ENCODE results near the gene LYZL6. TPM values are rescaled to one million over a fixed set of nuclear protein-coding genes. Genes with fewer than 3 reads are reported as not detected.
A peak's percentile ranks its signal among the peaks of the same experiment; 100 is the strongest.

Gene LYZL6
- total and polyA plus RNA-seq, 2 of the 8 experiments (the other 6 are each of a cell fraction or from before 2014, with no cell fraction given) = not detected

GRCh38 chr17:35969558-35970380, 26.3 kb upstream of the LYZL6 start:
- Histone ChIP-seq H4K91ac (replicated peaks; ENCODE audit: insufficient read length, low read length) (no peak overlapping the region), H4K20me1 (replicated peaks in 1 of 2; ENCODE audit: control insufficient read depth in 1 of 2, insufficient read depth in 2 of 2, low read length in 2 of 2) (no peaks in the 10 kb centered on the region), H4K8ac (ENCODE audit: extremely low read depth, insufficient read depth, low read length) (peak overlapping the region; percentile 28; the same call in 1 of the 2 replicates), H2BK15ac (ENCODE audit: low read length) (no peak overlapping the region), H4K5ac (ENCODE audit: insufficient read length, low read depth, low read length) (peak overlapping the region; percentile 26), H3K9ac (replicated peaks in 1 of 4; ENCODE audit: extremely low read depth in 1 of 4, low read depth in 3 of 4, low read length in 3 of 4) (no peak overlapping the region), H2AFZ (ENCODE audit: low read length) (0 out of 2 replicates have a peak overlapping the region, but pooled peaks have one; percentile 65), H3K4me1 (replicated peaks in 1 of 4; ENCODE audit: control insufficient read depth in 3 of 4, insufficient read depth in 4 of 4, low read length in 3 of 4) (peaks cover 0 to 2% (median 0%) of the 10 kb centered on the region in 4 experiments; a peak in 2 of 7 replicates), H3K9me3 (ENCODE audit: insufficient read depth in 2 of 2, low read depth in 1 of 2, low read length in 1 of 2) (no peaks in the 10 kb centered on the region), H2BK20ac (ENCODE audit: low read length) (no peak overlapping the region), H3K23me2 (ENCODE audit: low read depth, low read length) (no peaks in the 10 kb centered on the region), H3K36me3 (ENCODE audit: control insufficient read depth in 2 of 4, insufficient read depth in 4 of 4, low read length in 3 of 4) (no peaks in the 10 kb centered on the region), H3K18ac (ENCODE audit: extremely low read depth, low read length) (no peak overlapping the region), H3K4me3 (ENCODE audit: extremely low read depth in 1 of 4, insufficient read depth in 2 of 4, low read depth in 3 of 4, low read length in 4 of 4) (no peak overlapping the region), H3K14ac (ENCODE audit: insufficient read length) (no peak overlapping the region), H3K4me2 (ENCODE audit: insufficient read depth in 1 of 2, low read depth in 2 of 2, low read length in 2 of 2) (no peak overlapping the region), H3K79me2 (ENCODE audit: control insufficient read depth in 1 of 2, insufficient read depth in 2 of 2, low read length in 2 of 2) (no peaks in the 10 kb centered on the region), H2BK12ac (ENCODE audit: low read depth, low read length) (no peak overlapping the region), H3K4ac (replicated peaks; ENCODE audit: insufficient read length, low read depth, low read length) (no peak overlapping the region), H3K27ac (ENCODE audit: low read depth, low read length) (no peak overlapping the region), H3K56ac (replicated peaks; ENCODE audit: insufficient read length, low read depth, low read length) (no peak overlapping the region), H3K27me3 (replicated peaks in 1 of 4; ENCODE audit: control insufficient read depth in 3 of 4, extremely low read depth in 1 of 4, insufficient read depth in 3 of 4, low read length in 3 of 4) (no peaks in the 10 kb centered on the region), H2BK120ac (replicated peaks; ENCODE audit: low read depth, low read length) (no peak overlapping the region), H3K79me1 (ENCODE audit: low read depth, low read length) (no peaks in the 10 kb centered on the region), H3K23ac (ENCODE audit: insufficient read length) (no peak overlapping the region), H2BK5ac (ENCODE audit: low read depth, low read length) (no peak overlapping the region), H2AK5ac (ENCODE audit: low read depth, low read length) (no peak overlapping the region)
- TF ChIP-seq, protein P1, sequence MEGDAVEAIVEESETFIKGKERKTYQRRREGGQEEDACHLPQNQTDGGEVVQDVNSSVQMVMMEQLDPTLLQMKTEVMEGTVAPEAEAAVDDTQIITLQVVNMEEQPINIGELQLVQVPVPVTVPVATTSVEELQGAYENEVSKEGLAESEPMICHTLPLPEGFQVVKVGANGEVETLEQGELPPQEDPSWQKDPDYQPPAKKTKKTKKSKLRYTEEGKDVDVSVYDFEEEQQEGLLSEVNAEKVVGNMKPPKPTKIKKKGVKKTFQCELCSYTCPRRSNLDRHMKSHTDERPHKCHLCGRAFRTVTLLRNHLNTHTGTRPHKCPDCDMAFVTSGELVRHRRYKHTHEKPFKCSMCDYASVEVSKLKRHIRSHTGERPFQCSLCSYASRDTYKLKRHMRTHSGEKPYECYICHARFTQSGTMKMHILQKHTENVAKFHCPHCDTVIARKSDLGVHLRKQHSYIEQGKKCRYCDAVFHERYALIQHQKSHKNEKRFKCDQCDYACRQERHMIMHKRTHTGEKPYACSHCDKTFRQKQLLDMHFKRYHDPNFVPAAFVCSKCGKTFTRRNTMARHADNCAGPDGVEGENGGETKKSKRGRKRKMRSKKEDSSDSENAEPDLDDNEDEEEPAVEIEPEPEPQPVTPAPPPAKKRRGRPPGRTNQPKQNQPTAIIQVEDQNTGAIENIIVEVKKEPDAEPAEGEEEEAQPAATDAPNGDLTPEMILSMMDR (IDR thresholded peaks at IDR 0.05; ENCODE audit: control extremely low read depth in 1 of 3, insufficient read depth in 1 of 3, low read depth in 1 of 3, low read length in 3 of 3) = peak; percentile 15 to 88 (median 81)
- TF ChIP-seq BCL11A (IDR thresholded peaks at IDR 0.05; ENCODE audit: low read depth in 2 of 2, low read length in 2 of 2) (no peak), RAD21 (IDR thresholded peaks at IDR 0.05 in 1 of 2, conservative IDR thresholded peaks at IDR 0.05 in 1 of 2; ENCODE audit: low read depth in 2 of 2, low read length in 2 of 2) (peak; percentile 95)
- DNase-seq (ENCODE audit: low read depth in 1 of 2, low spot score in 2 of 2) = peak; percentile 60 to 87
- POLR2A ChIA-PET (ENCODE audit: partially characterized antibody) = interaction anchor here (0.6 kb wide), 1 partner anchor 38 kb away, joined by 3 read pairs; no protein-coding TSS in a partner anchor
- CTCF ChIA-PET (ENCODE audit: partially characterized antibody) = interaction anchor here (0.6 to 5.1 kb wide), 28 partner anchors 9 to 1679 kb away, joined by 3 to 46 read pairs (median 3); partner anchors contain the start of gene LYZL6
- WGBS, 2 experiments (ENCODE audit: extremely low coverage in 1 of 2, insufficient coverage in 1 of 2, insufficient read length in 1 of 2, insufficient replicate concordance in 2 of 2, low coverage in 1 of 2, low lambda C conversion rate in 2 of 2, missing lambda C conversion rate in 1 of 2) = 66% methylated on average over 8 of the region's 8 CpGs; no CpG with 5 or more reads in 1 of the 2 experiments
- FAIRE-seq = no peak
